Panc1 (cell line): ENCODE results near the gene SV2B. TPM values are rescaled to one million over a fixed set of nuclear protein-coding genes. Genes with fewer than 3 reads are reported as not detected.

Source experiments
- ATAC-seq: fragments of 200-7000 bp; cut with Tn5 transposase; 2 replicates; pipeline ENCODE4 v1.9.1; 2020; ENCODE audit warnings: mild to moderate bottlenecking, moderate library complexity
- BruUV-seq: library from RNA; stranded (reverse); fragments of 400-500 nt; replicated peaks from 2 replicates; lab custom pipeline; 2021; lab: Mats Ljungman, UMichigan
- CTCF ChIA-PET: fragments of 300-600 bp; sonication (Branson Sonifier 250); formaldehyde crosslinking; loops from one replicate; lab custom pipeline; 2022; ENCODE audit warnings: antibody characterized with exemption; lab: Charles Lee
- POLR2A ChIA-PET: fragments of 300-600 bp; sonication (Branson Sonifier 250); formaldehyde crosslinking; loops from one replicate; lab custom pipeline; 2022; ENCODE audit warnings: antibody characterized with exemption; lab: Charles Lee
- DNase-seq: peaks from one replicate; pipeline ENCODE4 v3.0.0-alpha.2; 2010; ENCODE audit warnings: low read depth, low spot score
- H3K27ac ChIP-seq: 2 replicates; pipeline ENCODE4 v1.5.1; 2011; ENCODE audit warnings: mild to moderate bottlenecking, low read length, inconsistent platforms
- H3K27me3 ChIP-seq: fragments of 200-500 bp; sonication (Bioruptor generic); 2 replicates; pipeline ENCODE4 v1.6.0; 2014; ENCODE audit warnings: low read length, inconsistent platforms; ENCODE audit not compliant: control insufficient read depth, insufficient read depth
- H3K36me3 ChIP-seq: fragments of 200-500 bp; sonication (Bioruptor generic); 2 replicates; pipeline ENCODE4 v1.5.1; 2014; ENCODE audit warnings: inconsistent platforms, mild to moderate bottlenecking, low read length, moderate library complexity; ENCODE audit not compliant: control insufficient read depth, insufficient read depth
- H3K4me1 ChIP-seq: 2 replicates; pipeline ENCODE4 v1.5.1; 2011; ENCODE audit warnings: inconsistent platforms, mild to moderate bottlenecking, low read length, moderate library complexity; ENCODE audit not compliant: control insufficient read depth, insufficient read depth
- H3K4me3 ChIP-seq, 2 experiments: 2 replicates each; pipeline ENCODE4 v1.5.1; 2011 to 2012; ENCODE audit warnings: low read depth in 2 of 2, low read length in 2 of 2, mild to moderate bottlenecking in 2 of 2, inconsistent platforms in 1 of 2, moderate library complexity in 1 of 2
- H3K9me3 ChIP-seq: fragments of 200-500 bp; sonication (Bioruptor generic); 2 replicates; pipeline ENCODE4 v1.5.1; 2014; ENCODE audit warnings: low read depth, mild to moderate bottlenecking, inconsistent platforms, low read length, moderate library complexity; ENCODE audit not compliant: control insufficient read depth, insufficient read depth
- POLR2AphosphoS5 ChIP-seq: IDR thresholded peaks from 2 replicates; pipeline ENCODE4 v1.6.1; 2012; ENCODE audit warnings: mild to moderate bottlenecking, low read depth, low read length, moderate library complexity
- REST ChIP-seq, 2 experiments: IDR thresholded peaks; 2 replicates each; pipeline ENCODE4 v1.6.1; 2011 to 2012; ENCODE audit warnings: low read depth in 2 of 2, control low read depth in 1 of 2, low read length in 1 of 2, mild to moderate bottlenecking in 1 of 2, moderate library complexity in 1 of 2; ENCODE audit not compliant: insufficient read depth in 1 of 2
- SIN3A ChIP-seq: IDR thresholded peaks from 2 replicates; pipeline ENCODE4 v1.6.1; 2012; ENCODE audit warnings: low read depth, mild to moderate bottlenecking, low read length, moderate library complexity, borderline replicate concordance; ENCODE audit not compliant: insufficient read depth
- TCF7L2 ChIP-seq: IDR thresholded peaks from 2 replicates; pipeline ENCODE4 v1.6.1; 2011; ENCODE audit warnings: mild to moderate bottlenecking, low read depth, low read length, inconsistent platforms
- in situ Hi-C: cut with HindIII; loops from 2 replicates; pipeline ENCODE4 v1.10.0; 2016; ENCODE audit warnings: low sequenced_read_pairs, low pct_unique_long_range_greater_than_20kb
- intact Hi-C: fragments of 100-400 bp; cut with micrococcal nuclease; formaldehyde crosslinking; loops from one replicate; pipeline ENCODE4 v1.10.0; 2022; ENCODE audit not compliant: unreplicated experiment
- total RNA-seq: library from RNA; stranded (reverse); gene quantifications from one replicate; pipeline ENCODE4 v1.2.1, GENCODE V29; 2021; ENCODE audit not compliant: unreplicated experiment
- TF ChIP-seq, protein P1 (sequence below): fragments of 450-650 bp; IDR thresholded peaks from 2 replicates; pipeline ENCODE4 v1.5.1; 2017; ENCODE audit warnings: mild to moderate bottlenecking

Gene SV2B
- total RNA-seq, 1 experiment from 2014 or later, result not detected

GRCh38 chr15:91199511-91199910, 99.5 kb downstream of the SV2B start:
- no peak for TF ChIP-seq REST (IDR thresholded peaks at IDR 0.05; ENCODE audit: insufficient read depth in 1 of 2, low read depth in 2 of 2, low read length in 1 of 2)
- no peak for TF ChIP-seq SIN3A
- TF ChIP-seq TCF7L2, result no peak
- TF ChIP-seq POLR2AphosphoS5, result no peak
- TF ChIP-seq, protein P1, sequence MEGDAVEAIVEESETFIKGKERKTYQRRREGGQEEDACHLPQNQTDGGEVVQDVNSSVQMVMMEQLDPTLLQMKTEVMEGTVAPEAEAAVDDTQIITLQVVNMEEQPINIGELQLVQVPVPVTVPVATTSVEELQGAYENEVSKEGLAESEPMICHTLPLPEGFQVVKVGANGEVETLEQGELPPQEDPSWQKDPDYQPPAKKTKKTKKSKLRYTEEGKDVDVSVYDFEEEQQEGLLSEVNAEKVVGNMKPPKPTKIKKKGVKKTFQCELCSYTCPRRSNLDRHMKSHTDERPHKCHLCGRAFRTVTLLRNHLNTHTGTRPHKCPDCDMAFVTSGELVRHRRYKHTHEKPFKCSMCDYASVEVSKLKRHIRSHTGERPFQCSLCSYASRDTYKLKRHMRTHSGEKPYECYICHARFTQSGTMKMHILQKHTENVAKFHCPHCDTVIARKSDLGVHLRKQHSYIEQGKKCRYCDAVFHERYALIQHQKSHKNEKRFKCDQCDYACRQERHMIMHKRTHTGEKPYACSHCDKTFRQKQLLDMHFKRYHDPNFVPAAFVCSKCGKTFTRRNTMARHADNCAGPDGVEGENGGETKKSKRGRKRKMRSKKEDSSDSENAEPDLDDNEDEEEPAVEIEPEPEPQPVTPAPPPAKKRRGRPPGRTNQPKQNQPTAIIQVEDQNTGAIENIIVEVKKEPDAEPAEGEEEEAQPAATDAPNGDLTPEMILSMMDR, result no peak
- BruUV-seq, result no TSS peak
- ChIA-PET CTCF (no interaction called here), POLR2A (no interaction called here)
- intact Hi-C loops, result no loop called here
- Histone ChIP-seq H3K9me3 (no peaks in the 10 kb centered on the region), H3K27ac (no peak overlapping the region), H3K27me3 (peaks cover 2% of the 10 kb centered on the region; the same call in 1 of the 2 replicates), H3K4me1 (no peaks in the 10 kb centered on the region), H3K36me3 (no peaks in the 10 kb centered on the region), H3K4me3 (no peak overlapping the region)
- DNase-seq (no peak), ATAC-seq (no peak)
- in situ Hi-C loops, result no loop called here

DNA sequence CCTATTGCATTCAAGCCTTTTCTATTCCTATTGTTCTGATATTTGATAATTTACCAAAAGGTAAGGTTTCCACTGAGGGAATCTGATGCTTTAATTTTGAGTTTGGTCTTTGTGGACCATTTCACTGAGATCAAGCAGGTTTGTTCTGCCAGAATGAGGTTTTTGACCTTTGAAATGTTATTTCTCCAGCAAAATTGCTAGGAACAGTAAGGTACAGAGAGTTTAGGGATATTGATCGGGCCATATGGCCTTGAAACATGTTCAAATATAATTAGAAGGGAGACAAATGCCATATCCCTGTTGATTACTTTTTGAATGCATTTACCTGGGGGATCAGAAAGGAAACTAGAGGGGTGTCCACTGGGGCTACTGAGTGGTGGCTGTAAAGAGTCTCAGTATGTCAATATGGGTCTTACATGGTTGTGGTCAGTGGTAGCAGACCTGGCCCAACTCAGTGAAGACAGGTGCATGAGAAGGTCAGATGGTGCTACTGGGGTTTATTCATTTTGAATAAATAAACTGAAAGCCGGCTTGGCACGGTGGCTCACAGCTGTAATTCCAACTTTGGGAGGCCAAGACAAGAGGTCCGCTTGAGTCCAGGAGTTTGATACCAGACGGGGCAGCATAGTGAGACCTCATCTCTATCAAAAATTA, 100.2 kb downstream of the SV2B start:
- ATAC-seq, result no peak
- H3K27ac ChIP-seq, result no peak overlapping the region
- H3K4me3 ChIP-seq, result no peak overlapping the region
- no TSS peak for BruUV-seq
- CTCF ChIA-PET, result no interaction called here
- POLR2A ChIA-PET, result no interaction called here
- no peak for DNase-seq
- H3K9me3 ChIP-seq, result no peaks in the 10 kb centered on the region
- TF ChIP-seq POLR2AphosphoS5 (no peak), REST (IDR thresholded peaks at IDR 0.05; ENCODE audit: insufficient read depth in 1 of 2, low read depth in 2 of 2, low read length in 1 of 2) (no peak), SIN3A (no peak), TCF7L2 (no peak)
- H3K4me1 ChIP-seq, result no peaks in the 10 kb centered on the region
- intact Hi-C loops (no loop called here), in situ Hi-C loops (no loop called here)
- H3K36me3 ChIP-seq, result no peaks in the 10 kb centered on the region
- peaks cover 5% of the 10 kb centered on the region; the same call in 1 of the 2 replicates for H3K27me3 ChIP-seq
